GM23338 (cell line): ENCODE measurements around the gene HNRNPA2B1. TPM values are rescaled to one million over a fixed set of nuclear protein-coding genes. Genes with fewer than 3 reads are reported as not detected.
"Not testable (repeated sequence)": the region's sequence is repeated elsewhere in the genome, so short reads cannot be mapped to it uniquely, and the experiment has no call there.

Experiments used
- ATAC-seq: fragments of 200-7000 bp; cut with Tn5 transposase; 3 replicates; pipeline ENCODE4 v1.9.1; 2020
- DNase-seq: peaks from one replicate; pipeline ENCODE4 v3.0.0-alpha.2; 2015; ENCODE audit warnings: low spot score
- H2AFZ ChIP-seq: fragments of 200-600 bp; sonication (generic); 2 replicates; pipeline ENCODE4 v1.8.0; 2016; ENCODE audit warnings: antibody characterized with exemption, mild to moderate bottlenecking, moderate library complexity
- H3F3A ChIP-seq: fragments of 200-600 bp; sonication (generic); replicated peaks from 2 replicates; pipeline ENCODE4 v1.8.0; 2017; ENCODE audit warnings: antibody characterized with exemption, mixed run types, low read depth
- H3K27ac ChIP-seq: fragments of 200-600 bp; sonication (generic); 2 replicates; pipeline ENCODE4 v1.6.1; 2016; ENCODE audit warnings: low read depth
- H3K27me3 ChIP-seq: fragments of 200-600 bp; sonication (generic); 2 replicates; pipeline ENCODE4 v1.8.0; 2016; ENCODE audit warnings: mild to moderate bottlenecking, mixed run types, moderate library complexity; ENCODE audit not compliant: insufficient read depth
- H3K36me3 ChIP-seq: fragments of 200-600 bp; sonication (generic); 2 replicates; pipeline ENCODE4 v1.8.0; 2016; ENCODE audit warnings: mild to moderate bottlenecking; ENCODE audit not compliant: insufficient read depth
- H3K4me1 ChIP-seq: fragments of 200-600 bp; sonication (generic); 2 replicates; pipeline ENCODE4 v1.8.0; 2016; ENCODE audit warnings: mild to moderate bottlenecking, moderate library complexity; ENCODE audit not compliant: insufficient read depth
- H3K4me2 ChIP-seq: fragments of 200-600 bp; sonication (generic); 2 replicates; pipeline ENCODE4 v1.7.1; 2017; ENCODE audit warnings: mixed run types
- H3K4me3 ChIP-seq: fragments of 200-600 bp; sonication (generic); 2 replicates; pipeline ENCODE4 v1.6.1; 2016; ENCODE audit warnings: mixed run types
- H3K79me2 ChIP-seq: fragments of 200-600 bp; sonication (generic); replicated peaks from 2 replicates; pipeline ENCODE4 v1.8.0; 2017; ENCODE audit warnings: mild to moderate bottlenecking; ENCODE audit not compliant: insufficient read depth
- H3K9me2 ChIP-seq: fragments of 200-600 bp; sonication (generic); 2 replicates; pipeline ENCODE4 v1.8.0; 2017; ENCODE audit not compliant: insufficient read depth
- H4K20me1 ChIP-seq: fragments of 200-600 bp; sonication (generic); replicated peaks from 2 replicates; pipeline ENCODE4 v1.8.0; 2017; ENCODE audit warnings: mild to moderate bottlenecking; ENCODE audit not compliant: insufficient read depth
- H3K27ac Mint-ChIP-seq: 2 replicates; pipeline ENCODE4 v1.8.0; 2020; ENCODE audit warnings: inconsistent platforms, mild to moderate bottlenecking, moderate library complexity, mixed read lengths
- H3K27me3 Mint-ChIP-seq: 3 replicates; pipeline ENCODE4 v1.8.0; 2022; ENCODE audit warnings: low read depth, mild to moderate bottlenecking, moderate library complexity, mixed read lengths, inconsistent platforms; ENCODE audit not compliant: insufficient read depth, poor library complexity
- H3K36me3 Mint-ChIP-seq: 3 replicates; pipeline ENCODE4 v1.8.0; 2021; ENCODE audit warnings: low read depth, mild to moderate bottlenecking, inconsistent platforms, moderate library complexity, mixed read lengths
- H3K4me1 Mint-ChIP-seq: 3 replicates; pipeline ENCODE4 v1.8.0; 2020; ENCODE audit warnings: mild to moderate bottlenecking, inconsistent platforms, mixed read lengths
- H3K4me3 Mint-ChIP-seq: 3 replicates; pipeline ENCODE4 v1.8.0; 2021; ENCODE audit warnings: moderate library complexity, mild to moderate bottlenecking, inconsistent platforms, mixed read lengths
- H3K9me3 Mint-ChIP-seq: 3 replicates; pipeline ENCODE4 v1.8.0; 2020; ENCODE audit warnings: moderate library complexity, mild to moderate bottlenecking, inconsistent platforms, mixed read lengths
- EZH2 ChIP-seq: fragments of 200-600 bp; sonication (generic); IDR thresholded peaks from one replicate; pipeline ENCODE4 v1.8.0; 2017; ENCODE audit warnings: antibody characterized with exemption, mild to moderate bottlenecking, low read depth; ENCODE audit not compliant: unreplicated experiment
- STAT1 ChIP-seq: IDR thresholded peaks from one replicate; pipeline ENCODE4 v1.6.1; 2016; ENCODE audit warnings: antibody characterized with exemption; ENCODE audit not compliant: unreplicated experiment
- ZNF114 ChIP-seq: fragments of 250-450 bp; sonication (Bioruptor Pico); IDR thresholded peaks from 2 replicates; pipeline ENCODE4 v1.5.0; 2020; ENCODE audit warnings: mild to moderate bottlenecking, moderate library complexity
- polyA plus RNA-seq: library from polyadenylated mRNA; unstranded; fragments of >200 nt; fragmentation: Nextera tagmentation; extraction: Ambion mirVana; gene quantifications from 2 replicates; pipeline ENCODE4 v1.2.1, GENCODE V29; 2016
- total RNA-seq: library from RNA; depleted of rRNA; stranded (reverse); fragments of >200 nt; shearing (Covaris generic); gene quantifications from 2 replicates; pipeline ENCODE4 v1.2.3, GENCODE V29; 2014
- TF ChIP-seq, protein P1 (sequence below): IDR thresholded peaks from one replicate; pipeline ENCODE4 v1.6.1; 2018; ENCODE audit warnings: antibody characterized with exemption; ENCODE audit not compliant: unreplicated experiment
- TF ChIP-seq, protein P2 (sequence below), 2 experiments: fragments of 200-600 bp in 1 of 2; sonication (generic) in 1 of 2; conservative IDR thresholded peaks; 2 replicates each; pipeline versions ENCODE4 v1.5.1 to v1.6.1; 2016 to 2017; ENCODE audit warnings: antibody characterized with exemption in 2 of 2, low read depth in 2 of 2, mild to moderate bottlenecking in 2 of 2, moderate library complexity in 1 of 2

The HNRNPA2B1 gene
- total and polyA plus RNA-seq, 2 experiments from 2014 or later: 602 to 1,577 TPM

DNA sequence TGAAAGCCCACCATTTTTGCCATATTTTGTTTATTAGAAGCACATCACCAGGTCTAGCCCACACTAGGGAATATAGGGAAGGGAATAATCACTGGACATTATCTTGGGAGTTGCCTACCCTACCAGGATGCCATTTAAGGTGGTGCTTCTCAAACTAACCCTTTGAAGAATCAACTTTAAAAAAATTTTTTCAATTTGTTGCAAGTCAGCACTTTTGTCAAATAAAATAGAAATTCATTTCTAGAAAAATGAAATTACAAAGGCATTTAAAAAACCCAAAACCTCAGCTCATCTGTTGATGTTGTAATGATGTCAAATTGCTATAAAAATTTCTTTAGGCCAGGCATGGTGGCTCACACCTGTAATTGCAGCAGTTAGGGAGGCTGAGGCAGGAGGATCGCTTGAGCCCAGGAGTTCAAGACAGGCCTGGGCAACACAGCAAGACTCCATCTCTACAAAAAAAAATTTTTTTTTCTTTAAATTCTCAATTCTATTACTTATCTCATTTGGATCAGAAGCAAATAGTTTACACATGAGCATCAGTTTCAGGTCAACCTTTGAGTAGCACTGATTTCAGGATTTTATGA lies 51.1 kb downstream of the HNRNPA2B1 start (continued):
- TF ChIP-seq, protein P1, sequence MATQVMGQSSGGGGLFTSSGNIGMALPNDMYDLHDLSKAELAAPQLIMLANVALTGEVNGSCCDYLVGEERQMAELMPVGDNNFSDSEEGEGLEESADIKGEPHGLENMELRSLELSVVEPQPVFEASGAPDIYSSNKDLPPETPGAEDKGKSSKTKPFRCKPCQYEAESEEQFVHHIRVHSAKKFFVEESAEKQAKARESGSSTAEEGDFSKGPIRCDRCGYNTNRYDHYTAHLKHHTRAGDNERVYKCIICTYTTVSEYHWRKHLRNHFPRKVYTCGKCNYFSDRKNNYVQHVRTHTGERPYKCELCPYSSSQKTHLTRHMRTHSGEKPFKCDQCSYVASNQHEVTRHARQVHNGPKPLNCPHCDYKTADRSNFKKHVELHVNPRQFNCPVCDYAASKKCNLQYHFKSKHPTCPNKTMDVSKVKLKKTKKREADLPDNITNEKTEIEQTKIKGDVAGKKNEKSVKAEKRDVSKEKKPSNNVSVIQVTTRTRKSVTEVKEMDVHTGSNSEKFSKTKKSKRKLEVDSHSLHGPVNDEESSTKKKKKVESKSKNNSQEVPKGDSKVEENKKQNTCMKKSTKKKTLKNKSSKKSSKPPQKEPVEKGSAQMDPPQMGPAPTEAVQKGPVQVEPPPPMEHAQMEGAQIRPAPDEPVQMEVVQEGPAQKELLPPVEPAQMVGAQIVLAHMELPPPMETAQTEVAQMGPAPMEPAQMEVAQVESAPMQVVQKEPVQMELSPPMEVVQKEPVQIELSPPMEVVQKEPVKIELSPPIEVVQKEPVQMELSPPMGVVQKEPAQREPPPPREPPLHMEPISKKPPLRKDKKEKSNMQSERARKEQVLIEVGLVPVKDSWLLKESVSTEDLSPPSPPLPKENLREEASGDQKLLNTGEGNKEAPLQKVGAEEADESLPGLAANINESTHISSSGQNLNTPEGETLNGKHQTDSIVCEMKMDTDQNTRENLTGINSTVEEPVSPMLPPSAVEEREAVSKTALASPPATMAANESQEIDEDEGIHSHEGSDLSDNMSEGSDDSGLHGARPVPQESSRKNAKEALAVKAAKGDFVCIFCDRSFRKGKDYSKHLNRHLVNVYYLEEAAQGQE: no peak
- TF ChIP-seq, protein P2, sequence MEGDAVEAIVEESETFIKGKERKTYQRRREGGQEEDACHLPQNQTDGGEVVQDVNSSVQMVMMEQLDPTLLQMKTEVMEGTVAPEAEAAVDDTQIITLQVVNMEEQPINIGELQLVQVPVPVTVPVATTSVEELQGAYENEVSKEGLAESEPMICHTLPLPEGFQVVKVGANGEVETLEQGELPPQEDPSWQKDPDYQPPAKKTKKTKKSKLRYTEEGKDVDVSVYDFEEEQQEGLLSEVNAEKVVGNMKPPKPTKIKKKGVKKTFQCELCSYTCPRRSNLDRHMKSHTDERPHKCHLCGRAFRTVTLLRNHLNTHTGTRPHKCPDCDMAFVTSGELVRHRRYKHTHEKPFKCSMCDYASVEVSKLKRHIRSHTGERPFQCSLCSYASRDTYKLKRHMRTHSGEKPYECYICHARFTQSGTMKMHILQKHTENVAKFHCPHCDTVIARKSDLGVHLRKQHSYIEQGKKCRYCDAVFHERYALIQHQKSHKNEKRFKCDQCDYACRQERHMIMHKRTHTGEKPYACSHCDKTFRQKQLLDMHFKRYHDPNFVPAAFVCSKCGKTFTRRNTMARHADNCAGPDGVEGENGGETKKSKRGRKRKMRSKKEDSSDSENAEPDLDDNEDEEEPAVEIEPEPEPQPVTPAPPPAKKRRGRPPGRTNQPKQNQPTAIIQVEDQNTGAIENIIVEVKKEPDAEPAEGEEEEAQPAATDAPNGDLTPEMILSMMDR (conservative IDR thresholded peaks at IDR 0.05; ENCODE audit: low read depth in 2 of 2): no peak
- no peak for TF ChIP-seq ZNF114 (CRISPR knock-in tag)
- TF ChIP-seq STAT1: no peak
- TF ChIP-seq EZH2: no peak

GRCh38 chr7:26148307-26148700 lies 52.2 kb downstream of the HNRNPA2B1 start:
- DNase-seq: not testable (repeated sequence)

GRCh38 chr7:26147646-26148306 lies 52.8 kb downstream of the HNRNPA2B1 start:
- H3K4me3 Mint-ChIP-seq, H3K79me2 ChIP-seq, H3K27ac ChIP-seq, H4K20me1 ChIP-seq, H3K27me3 Mint-ChIP-seq, H3K4me3 ChIP-seq, ATAC-seq, H3K36me3 ChIP-seq, H3K4me2 ChIP-seq, H3K27ac Mint-ChIP-seq, H3F3A ChIP-seq, H3K27me3 ChIP-seq, DNase-seq, H2AFZ ChIP-seq, H3K9me2 ChIP-seq: not testable (repeated sequence)
- Mint-ChIP-seq H3K4me1 (peaks cover 17% of the 10 kb centered on the region), H3K9me3 (peaks cover 20% of the 10 kb centered on the region), H3K36me3 (peaks cover 14% of the 10 kb centered on the region)
- peaks cover 22% of the 10 kb centered on the region for H3K4me1 ChIP-seq

More at GRCh38 chr7:26148307-26148700, 52.2 kb downstream of the HNRNPA2B1 start:
- peaks cover 22% of the 10 kb centered on the region for H3K4me1 ChIP-seq
- H3F3A ChIP-seq, H3K27ac ChIP-seq, H3K4me3 ChIP-seq, H3K36me3 ChIP-seq, H2AFZ ChIP-seq, H3K9me2 ChIP-seq, H3K4me3 Mint-ChIP-seq, H3K79me2 ChIP-seq, H3K4me2 ChIP-seq, ATAC-seq, H4K20me1 ChIP-seq, H3K27ac Mint-ChIP-seq, H3K27me3 ChIP-seq: not testable (repeated sequence)
- Mint-ChIP-seq H3K36me3 (peaks cover 17% of the 10 kb centered on the region), H3K9me3 (peaks cover 21% of the 10 kb centered on the region), H3K27me3 (peaks cover 13% of the 10 kb centered on the region), H3K4me1 (peaks cover 17% of the 10 kb centered on the region)
